Uterus (tissue), 2 donors: Measurements from ENCODE around the gene IGFALS.

Experiments used
- CTCF ChIP-seq, 4 experiments: fragments of 200-600 bp in 2 of 4; fragments of 450-650 bp in 2 of 4; sonication (generic) in 2 of 4; IDR thresholded peaks; one replicate each; pipeline ENCODE4 v1.5.1; 2016 to 2019; ENCODE audit warnings: antibody characterized with exemption in 4 of 4, mild to moderate bottlenecking in 2 of 4, moderate library complexity in 1 of 4
- POLR2A ChIP-seq, 2 donors: fragments of 450-650 bp; IDR thresholded peaks; one replicate each; pipeline ENCODE4 v1.6.1; 2016; ENCODE audit warnings: antibody characterized with exemption in 2 of 2, mild to moderate bottlenecking in 1 of 2, moderate library complexity in 1 of 2

GRCh38 chr16:1776672-1776955 lies 16.9 kb downstream of the IGFALS start:
- no peak for TF ChIP-seq POLR2A (IDR thresholded peaks at IDR 0.05)
- TF ChIP-seq CTCF (IDR thresholded peaks at IDR 0.05) = no peak
